HT1080 (cell line): ENCODE measurements around the gene MACROD2. TPM values are rescaled to one million over a fixed set of nuclear protein-coding genes. Genes with fewer than 3 reads are reported as not detected.

Experiments
- DNase-seq: peaks from one replicate; pipeline ENCODE4 v3.0.0-alpha.2; 2015; ENCODE audit warnings: low read depth
- total RNA-seq: library from RNA; depleted of rRNA; stranded (reverse); fragments of >200 nt; shearing (Covaris generic); gene quantifications from 2 replicates; pipeline ENCODE4 v1.2.3, GENCODE V29; 2014

MACROD2 gene
- total RNA-seq, 1 experiment from 2014 or later, result 1.2 TPM

GRCh38 chr20:16020971-16021370, 2025.7 kb downstream of the MACROD2 start:
- peak; percentile 97 for DNase-seq

GRCh38 chr20:16025084-16025483, 2029.8 kb downstream of the MACROD2 start:
- DNase-seq, result no peak

DNA sequence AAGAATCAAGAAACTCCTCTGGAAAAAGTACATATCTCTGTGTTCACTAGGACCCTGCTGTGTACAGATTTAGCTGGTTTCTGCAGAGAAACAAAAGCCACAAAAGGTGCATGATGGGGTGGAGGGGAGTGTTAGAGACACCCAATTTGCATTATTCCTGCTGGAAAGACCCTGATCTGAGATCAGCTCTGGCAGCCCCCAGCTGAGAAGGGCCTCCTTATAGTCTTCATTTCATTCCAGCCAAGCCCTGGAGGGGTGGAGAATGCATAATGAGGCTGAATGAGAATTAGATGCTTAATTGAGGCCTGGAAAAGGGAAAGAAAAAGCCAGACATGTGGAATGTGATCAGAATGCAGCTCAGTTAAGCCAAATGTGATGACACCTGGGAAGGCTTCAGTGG, 2032.4 kb downstream of the MACROD2 start:
- DNase-seq, result no peak

DNA sequence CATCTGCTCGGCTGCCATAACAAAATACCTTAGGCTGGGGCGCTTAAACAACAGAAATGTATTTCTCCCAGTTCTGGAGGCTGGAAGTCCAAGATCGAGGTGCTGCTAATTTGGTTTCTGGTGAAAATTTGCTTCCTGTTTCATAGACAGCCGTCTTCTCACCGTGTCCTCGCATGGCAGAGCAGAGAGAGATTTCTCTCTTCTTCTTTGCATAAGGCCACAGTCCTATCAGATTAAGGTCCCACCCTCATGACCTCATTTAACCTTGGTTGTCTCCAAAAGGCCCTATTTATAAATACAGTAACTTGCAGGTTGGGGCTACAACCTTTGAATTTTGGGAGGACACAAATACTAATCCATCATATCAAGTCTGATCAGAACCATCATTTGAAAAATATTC, 2033.6 kb downstream of the MACROD2 start:
- DNase-seq, result no peak

DNA sequence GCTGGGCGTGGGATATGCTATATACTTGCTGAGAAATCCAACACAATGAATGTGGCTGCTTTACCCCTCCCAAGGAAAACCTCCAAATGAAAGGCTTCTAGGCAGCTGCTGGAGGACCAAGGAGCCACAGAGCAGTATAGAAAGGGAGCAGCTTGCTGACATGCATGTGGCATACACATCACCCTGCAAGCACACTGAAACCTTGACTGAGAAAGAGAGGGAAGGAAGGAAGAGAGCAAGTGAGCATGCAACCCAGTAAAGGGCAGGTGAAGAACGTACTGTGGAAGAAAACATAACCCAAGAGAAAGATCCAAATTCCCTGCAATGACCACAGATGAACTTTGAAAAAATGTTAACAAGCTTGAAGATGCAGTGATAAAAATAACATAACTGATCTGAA, 2034.9 kb downstream of the MACROD2 start:
- no peak for DNase-seq

- no peak for DNase-seq
Observed at GRCh38 chr20:16035576-16035975, 2040.3 kb downstream of the MACROD2 start.

GRCh38 chr20:16036331-16036730, 2041.0 kb downstream of the MACROD2 start:
- no peak for DNase-seq

DNA sequence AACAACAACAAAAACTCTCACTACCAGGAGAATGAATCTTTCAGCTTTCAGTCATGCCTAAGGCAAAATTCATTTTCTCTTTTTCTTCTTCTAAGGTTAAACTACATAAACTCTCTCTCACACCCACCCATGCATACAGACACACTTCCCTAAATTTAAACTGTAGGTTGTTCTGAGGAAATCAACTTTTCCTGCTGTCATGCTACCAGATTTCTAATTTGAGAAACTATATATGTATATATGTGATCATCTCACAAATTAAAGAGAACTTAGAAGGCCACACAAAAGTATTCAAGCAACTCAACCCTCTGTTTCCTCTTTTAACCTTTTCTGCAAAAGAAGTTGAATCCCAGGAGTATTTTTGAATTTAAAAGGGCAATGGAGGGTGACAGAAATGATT, 2045.4 kb downstream of the MACROD2 start:
- no peak for DNase-seq

GRCh38 chr20:16042731-16043130, 2047.4 kb downstream of the MACROD2 start:
- DNase-seq, result no peak

DNA sequence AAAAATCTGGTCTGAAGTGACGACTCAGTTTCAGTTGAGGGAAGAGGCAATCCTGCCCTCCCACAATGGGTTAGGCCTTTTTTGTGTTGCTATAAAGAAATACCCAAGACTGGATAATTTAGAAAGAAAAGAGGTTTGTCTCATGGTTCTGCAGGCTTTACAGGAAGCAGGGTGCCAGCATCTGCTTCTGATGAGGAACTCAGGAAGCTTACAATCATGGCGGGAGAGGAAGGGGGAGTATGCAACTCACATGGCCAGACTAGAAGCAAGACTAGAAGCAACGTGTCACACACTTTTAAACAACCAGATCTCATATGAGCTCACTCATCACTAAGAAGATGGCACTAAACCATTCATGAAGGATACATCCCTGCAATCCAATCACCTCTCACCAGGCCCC, 2048.6 kb downstream of the MACROD2 start:
- no peak for DNase-seq

- no peak for DNase-seq
Observed at GRCh38 chr20:16048876-16049275, 2053.6 kb downstream of the MACROD2 start.

GRCh38 chr20:16049529-16050093, 2054.3 kb downstream of the MACROD2 start:
- DNase-seq, result no peak

GRCh38 chr20:16050366-16050765, 2055.1 kb downstream of the MACROD2 start:
- DNase-seq, result no peak

DNA sequence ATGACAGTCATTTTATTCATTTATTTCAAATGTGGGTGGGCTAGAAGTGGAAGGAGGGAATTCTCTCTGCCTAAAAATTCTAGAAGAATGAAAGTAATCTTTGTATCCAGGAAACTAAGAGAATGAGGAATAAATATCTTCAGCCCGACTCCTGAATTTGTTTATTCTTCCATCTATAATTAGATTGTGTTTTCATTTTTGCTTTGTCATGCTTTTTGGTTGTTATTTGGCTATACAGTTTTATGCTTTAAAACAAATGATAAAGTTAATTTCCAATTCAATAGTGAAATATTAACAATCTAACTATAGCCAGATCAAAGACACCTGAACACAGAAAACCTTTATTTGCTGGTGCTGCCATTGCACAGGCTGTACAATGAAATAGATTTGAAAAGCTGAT, 2056.7 kb downstream of the MACROD2 start:
- no peak for DNase-seq

DNA sequence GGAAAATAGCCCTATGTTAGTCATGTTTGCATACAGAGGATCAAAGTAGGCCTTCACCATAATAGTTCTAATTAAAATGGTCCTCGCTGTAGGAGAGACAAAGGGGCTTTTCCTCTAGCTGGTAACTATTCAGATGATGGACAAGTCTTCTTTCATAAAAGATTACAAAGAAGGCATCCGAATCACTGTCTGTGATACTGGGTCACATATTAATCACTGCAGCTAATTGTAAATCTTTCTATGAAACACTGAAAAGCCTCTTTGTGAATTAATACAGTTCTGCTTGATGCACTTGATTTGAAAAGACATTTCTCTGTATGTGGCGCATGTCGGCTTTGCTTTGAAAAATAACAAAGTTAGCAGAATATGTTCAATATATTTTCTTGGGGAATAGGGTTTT, 2057.1 kb downstream of the MACROD2 start:
- no peak for DNase-seq

DNA sequence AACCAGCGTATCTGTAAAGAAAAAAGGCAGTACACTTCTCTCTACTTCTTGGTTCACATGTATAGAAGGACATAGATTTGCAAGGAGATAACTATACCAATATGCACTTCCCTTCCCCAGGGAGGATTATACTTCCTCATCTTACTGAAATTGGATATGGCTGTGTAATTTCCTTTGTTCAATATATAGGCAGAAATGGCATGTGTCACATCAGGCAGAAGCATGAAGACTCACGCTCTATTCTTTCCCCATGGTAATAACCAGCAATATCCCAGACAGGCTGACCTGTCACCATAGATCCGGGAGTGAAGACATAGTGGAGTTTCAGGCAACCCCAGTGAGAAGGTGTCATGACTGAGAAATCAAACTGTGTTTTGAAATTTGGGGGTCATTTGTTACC, 2059.7 kb downstream of the MACROD2 start:
- DNase-seq, result no peak

- DNase-seq, result no peak
Observed at GRCh38 chr20:16057651-16058050, 2062.3 kb downstream of the MACROD2 start.

GRCh38 chr20:16058268-16058667, 2063.0 kb downstream of the MACROD2 start:
- no peak for DNase-seq

DNA sequence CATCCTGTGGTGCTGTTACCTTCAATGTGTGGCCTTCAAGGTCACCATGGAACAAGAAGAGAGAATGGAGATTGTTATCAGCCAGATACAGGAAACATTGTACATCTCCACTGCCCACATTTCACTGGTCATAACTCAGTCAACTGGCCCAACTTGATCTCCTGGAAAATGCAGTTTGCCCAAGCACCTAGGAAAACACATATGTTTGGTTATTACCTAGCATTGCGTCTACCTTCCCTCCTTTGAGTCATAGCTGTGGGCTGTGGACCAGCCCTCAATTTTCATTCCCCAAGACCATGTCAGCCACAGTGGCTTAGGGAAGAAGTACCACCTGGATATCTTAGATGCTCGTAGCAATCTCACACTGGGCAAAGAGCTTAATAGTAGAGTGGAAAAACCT, 2064.5 kb downstream of the MACROD2 start:
- no peak for DNase-seq

DNA sequence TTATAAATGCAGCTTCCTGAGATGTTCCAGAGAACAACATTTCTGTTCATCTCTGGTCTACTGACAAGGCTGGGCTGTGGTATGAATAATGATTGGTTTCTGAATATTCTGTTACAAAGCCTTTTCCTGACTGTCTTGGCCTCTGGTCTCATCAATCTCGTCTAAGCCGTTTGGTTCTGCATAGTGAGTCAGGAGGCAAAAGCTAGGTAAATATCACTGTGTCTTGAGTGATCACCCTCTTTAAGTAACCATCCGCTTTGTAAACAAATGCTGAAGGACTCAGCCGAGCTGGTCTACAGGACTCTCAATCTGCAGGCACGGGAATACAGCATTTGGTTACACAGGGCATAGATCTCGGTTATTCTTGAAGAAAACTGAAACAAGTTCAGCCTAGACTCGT, 2066.0 kb downstream of the MACROD2 start:
- no peak for DNase-seq

DNA sequence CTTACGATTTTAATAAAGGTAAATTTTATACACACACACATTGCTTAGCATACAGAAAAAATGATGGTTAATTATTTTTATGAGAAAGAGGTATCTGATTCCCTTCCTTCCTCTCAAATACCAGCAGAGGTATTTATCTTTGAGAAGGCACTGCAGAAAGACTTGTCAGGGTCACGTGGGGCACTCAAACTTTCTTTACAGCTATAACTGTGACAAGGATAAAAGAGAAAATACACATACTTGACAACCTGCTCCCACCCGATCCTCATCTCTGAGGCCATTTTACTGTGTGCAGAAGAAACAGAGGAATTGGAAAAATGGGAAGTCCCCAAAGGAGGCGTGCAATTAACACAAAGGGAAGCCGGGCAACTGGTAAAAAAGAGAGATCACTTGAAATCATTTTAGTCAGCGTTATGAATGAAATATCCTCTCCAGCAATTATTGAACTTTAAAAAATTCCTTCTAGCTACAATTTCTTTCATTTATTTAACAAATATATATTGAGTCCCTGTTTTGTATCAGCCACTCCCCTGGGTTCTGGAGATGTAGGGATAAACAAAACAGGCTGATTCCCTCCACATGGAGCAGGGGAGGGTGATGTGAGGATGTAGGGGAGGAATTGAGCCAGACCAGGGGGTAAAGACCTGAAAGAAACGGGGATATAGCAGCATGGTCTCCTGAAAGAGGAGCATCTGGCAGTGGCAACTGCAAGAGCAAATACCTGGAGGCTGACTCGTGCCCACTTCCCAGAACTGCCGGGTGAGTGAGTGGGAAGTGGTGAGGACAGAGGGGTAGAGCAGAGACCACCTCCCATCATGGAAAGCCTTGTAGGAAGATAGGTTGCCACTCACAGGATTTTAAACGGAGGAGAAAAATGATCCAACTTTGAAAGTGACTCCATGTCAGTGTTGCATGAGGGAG, 2067.6 kb downstream of the MACROD2 start:
- peak; percentile 43 for DNase-seq

- no peak for DNase-seq
Observed at GRCh38 chr20:16063881-16064280, 2068.6 kb downstream of the MACROD2 start.
